Forelimb muscle (tissue), 1 donor: ENCODE measurements around the gene ZFP91. TPM values are rescaled to one million over a fixed set of nuclear protein-coding genes. Genes with fewer than 3 reads are reported as not detected.

Experiments
- DNase-seq: peaks from one replicate; pipeline ENCODE4 v3.0.0-alpha.2; 2013; ENCODE audit warnings: low read depth
- polyA plus RNA-seq: library from polyadenylated mRNA; unstranded; fragments of 120-200 nt; gene quantifications from one replicate; pipeline ENCODE4 v1.2.1, GENCODE V29; 2013; ENCODE audit not compliant: insufficient read length

ZFP91 gene
- polyA plus RNA-seq, 1 donor: 39.2 TPM

- no peak for DNase-seq
These were observed 8.1 kb downstream of the ZFP91 start for GRCh38 chr11:58586998-58587397.

DNA sequence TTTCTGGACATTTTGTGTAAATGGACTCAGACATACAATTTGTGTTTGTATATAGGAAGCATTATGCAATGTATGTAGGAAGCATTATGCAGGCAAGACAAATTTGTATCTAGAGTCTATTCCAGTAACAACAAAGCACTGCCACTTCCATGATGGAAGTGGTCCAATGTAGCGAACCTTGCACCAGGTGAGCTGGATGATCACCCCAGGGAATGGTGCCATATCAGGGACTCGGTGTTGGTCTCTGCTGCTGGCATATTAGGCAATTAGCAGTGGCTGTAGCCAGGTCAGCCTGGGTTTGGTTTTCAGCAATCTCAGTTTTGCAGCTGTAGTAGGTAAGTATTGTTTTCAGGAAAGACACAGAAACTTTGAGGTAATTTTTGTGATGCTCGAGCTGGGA lies 12.8 kb downstream of the ZFP91 start:
- no peak for DNase-seq

DNA sequence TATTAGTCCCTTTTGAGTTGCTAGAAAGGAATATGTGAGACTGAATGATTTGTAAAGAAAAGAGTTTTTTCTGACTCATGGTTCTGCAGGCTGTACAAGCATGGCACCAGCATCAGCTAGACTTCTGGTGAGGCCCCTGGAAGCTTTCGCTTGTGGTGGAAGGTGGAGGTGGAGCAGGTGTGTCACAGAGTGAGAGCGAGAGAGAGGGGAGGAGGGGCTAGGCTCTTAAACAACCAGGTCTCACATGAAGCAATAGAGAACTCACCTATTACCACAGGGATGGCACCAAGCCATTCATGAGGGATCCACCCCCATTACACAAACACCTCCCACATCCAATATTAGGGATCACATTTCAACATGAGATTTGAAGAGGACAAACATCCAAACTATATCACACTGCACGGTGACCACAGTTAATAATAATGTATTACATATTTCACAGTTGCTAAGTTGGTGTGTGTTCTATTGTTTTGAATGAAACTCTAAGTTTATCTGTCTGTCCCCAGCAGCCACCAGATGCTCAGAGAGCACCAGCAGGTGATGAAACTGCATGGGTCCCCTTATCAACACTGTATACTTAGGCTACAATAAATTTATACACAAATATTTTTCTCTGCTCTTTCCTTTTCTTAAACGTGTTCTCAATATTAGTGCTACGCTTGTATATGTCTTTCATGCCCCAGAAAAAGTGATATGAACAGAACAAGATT lies 14.1 kb downstream of the ZFP91 start:
- DNase-seq: no peak

DNA sequence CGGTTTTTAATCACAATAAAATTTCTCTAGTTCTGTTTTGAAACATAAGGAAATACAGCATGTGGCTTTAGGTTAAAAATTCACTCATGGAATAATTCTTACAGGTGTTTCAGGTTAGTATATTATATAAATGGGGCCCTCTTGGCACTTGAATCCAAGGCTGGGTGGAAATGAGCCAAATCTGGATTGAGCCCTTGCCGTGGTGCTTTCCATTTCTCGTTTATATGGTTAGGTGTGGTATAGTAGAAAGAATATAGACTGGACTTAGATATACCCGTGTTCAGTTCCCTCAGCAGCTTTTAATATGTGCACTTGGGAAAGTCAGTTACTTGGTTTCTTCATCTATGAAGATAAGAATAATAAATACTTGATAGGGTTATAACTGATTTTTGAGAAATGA lies 16.0 kb downstream of the ZFP91 start:
- no peak for DNase-seq

GRCh38 chr11:58596621-58597020 lies 17.8 kb downstream of the ZFP91 start:
- no peak for DNase-seq

DNA sequence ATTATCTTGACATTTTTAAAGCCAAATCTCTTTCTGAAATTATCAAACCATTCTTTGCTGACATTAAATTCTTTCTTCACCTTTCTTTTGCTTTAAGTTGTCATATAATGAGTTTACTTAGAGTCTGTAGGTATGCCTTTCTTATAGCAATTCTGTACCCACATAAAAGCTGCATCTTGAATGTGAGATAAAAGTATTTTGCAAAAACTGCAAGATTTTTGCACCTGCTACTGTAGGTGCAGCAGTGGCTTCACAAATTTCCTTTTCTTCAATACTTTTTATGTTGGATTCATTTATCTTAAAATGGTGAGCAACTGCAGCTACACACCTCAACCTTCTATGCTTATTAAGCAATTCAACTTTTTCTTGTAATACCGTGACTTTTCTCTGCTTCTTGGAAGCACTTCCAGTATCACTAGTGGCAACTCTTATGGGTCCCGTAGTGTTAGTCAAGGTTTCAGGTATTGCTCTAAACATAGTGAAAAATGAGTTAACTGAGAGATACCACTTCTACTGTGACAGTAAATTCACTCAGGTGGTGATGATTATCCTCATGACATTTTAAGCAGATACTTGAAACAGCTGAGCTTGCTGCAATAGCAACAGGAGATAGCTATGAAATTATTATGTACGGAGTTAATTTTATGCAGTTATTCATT lies 18.8 kb downstream of the ZFP91 start:
- DNase-seq: no peak

GRCh38 chr11:58600510-58600909 lies 21.6 kb downstream of the ZFP91 start:
- DNase-seq: no peak

DNA sequence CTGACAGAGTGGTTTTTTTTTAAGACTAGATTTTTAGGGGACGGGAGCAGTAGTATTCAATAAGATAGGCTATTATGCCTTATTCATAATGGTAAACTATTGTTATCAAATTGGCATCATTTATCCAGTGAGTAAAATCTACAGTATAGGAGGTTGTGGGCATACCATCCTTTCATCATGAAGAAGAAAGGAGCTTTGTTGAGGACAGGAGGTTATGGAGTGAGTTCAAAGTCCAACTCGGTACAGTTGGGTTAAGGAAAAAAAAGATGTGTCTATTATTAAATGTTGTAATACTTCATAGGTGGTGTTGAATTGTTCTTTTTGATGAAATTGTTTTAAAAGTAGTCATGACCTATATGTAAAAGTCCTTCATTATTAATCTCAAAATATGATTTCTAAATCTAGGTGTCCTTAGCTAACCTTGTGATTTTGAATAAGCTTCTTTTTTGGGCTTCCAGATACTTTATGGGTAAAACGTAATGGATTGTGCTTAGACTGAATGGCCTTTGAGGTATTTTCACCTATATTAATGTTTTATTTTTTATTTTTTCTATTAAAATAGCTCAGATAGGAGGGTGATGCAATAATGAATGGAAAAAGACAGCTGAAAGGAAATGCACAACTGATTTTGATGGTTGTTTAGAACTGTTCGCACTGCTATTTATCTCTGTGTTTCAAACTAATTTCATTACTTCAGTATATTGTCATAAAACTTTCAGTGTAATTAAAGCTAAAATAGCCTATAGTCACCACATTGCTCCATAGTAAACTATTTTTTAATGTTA lies 28.3 kb downstream of the ZFP91 start:
- DNase-seq: no peak

GRCh38 chr11:58608331-58608730 lies 29.5 kb downstream of the ZFP91 start:
- no peak for DNase-seq

DNA sequence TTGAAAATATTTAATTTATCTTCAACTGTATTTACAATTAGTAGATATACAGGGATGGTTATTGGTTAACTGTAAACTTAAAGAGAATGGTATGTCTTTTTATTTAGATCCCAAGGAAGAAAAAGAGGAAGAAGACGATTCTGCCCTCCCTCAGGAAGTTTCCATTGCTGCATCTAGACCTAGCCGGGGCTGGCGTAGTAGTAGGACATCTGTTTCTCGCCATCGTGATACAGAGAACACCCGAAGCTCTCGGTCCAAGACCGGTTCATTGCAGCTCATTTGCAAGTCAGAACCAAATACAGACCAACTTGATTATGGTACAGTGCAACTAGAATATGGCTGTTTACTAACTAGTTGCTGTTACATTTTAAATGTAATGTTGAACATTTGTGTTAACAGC lies 30.9 kb downstream of the ZFP91 start:
- DNase-seq: no peak

DNA sequence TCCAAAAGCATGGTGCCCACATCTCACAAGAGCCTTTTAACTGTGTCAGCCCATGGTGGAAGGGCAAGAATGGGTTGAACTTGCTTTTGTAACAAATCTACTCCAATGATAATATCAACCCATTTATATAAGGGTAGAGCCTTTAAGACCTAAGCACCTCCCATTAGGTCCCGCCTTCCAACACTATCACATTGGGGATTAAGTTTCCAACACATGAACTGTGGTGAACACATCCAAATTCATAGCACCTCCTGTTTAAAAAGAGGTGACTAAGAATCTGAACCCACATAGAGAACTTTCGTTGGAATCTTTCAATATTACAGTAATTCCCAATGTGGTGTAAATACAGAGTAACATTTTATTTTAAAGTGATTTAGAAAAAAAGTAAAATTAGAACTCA lies 34.4 kb downstream of the ZFP91 start:
- no peak for DNase-seq

- DNase-seq: no peak
These were observed 36.7 kb downstream of the ZFP91 start for GRCh38 chr11:58615559-58615958.

DNA sequence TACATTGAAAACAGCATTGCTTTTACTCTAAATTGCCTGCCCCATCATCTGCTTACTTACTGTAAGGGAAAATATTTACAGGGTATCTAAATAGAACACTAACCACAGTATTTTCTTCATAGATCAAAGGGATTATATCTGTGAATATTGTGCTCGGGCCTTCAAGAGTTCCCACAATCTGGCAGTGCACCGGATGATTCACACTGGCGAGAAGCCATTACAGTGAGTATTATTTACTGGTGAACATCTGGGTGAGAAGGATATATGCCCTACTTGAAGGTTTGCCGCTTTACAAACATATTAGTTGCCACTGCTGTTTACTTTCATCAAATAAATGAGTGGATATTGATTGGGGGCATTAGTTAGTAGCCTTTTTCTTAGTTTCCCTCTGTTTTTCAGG lies 37.7 kb downstream of the ZFP91 start:
- no peak for DNase-seq

DNA sequence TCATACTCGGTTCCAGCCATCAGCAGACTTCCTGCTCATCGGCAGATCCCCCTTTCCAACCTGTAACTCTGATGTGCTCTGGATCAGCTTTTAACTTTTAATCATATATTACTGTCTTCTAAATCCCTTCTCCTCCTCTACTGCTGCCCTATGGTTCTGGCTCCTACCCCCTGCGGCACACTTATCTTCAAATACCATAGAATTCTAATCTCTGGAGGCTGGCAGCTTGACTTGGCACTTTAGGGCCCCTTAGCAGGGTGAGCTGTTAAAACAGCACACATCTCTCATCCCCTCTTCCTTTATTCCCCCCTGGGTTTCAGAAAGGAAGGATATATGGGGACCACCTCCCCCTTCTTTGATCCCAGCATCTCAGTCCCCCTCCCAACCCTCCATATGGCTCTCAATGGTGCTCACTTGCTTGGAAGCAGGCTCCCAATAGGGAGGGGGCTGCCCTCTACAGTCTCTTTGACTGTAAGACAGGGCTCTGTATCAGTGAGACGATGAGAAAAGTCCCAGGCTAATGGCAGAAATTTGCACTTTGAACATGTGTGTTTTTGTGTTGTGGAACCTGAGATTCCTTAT lies 39.2 kb downstream of the ZFP91 start:
- no peak for DNase-seq

- no peak for DNase-seq
These were observed 42.9 kb downstream of the ZFP91 start for GRCh38 chr11:58621586-58622262.

DNA sequence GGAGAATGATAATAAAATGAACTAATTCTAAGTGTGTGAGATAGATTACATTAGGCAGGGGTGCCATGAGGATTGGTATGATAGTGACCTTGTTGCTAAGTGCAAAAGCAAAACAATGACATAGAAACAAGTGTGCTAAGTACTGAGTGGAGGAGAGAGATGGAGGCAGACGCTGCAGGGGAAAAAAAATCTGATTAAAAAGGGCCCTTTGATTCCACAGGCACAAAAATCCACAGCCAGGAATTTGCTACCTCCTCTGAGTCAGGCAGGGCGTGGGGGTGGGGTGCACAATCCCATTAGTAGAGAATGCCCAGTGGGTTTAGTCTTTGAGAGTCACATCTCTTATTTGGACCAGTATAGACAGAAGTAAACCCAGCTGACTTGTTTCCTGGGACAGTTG lies 43.5 kb downstream of the ZFP91 start, which contains the start of gene CNTF:
TSS of gene CNTF (plus strand) at position 322 of the 400 bp plus-strand sequence. CDS start 88 bp downstream, outside the sequence.
- DNase-seq: no peak

GRCh38 chr11:58625086-58625485 lies 46.2 kb downstream of the ZFP91 start:
- DNase-seq: no peak

- DNase-seq: no peak
These were observed 47.1 kb downstream of the ZFP91 start for GRCh38 chr11:58625826-58626460.

- no peak for DNase-seq
These were observed 48.1 kb downstream of the ZFP91 start for GRCh38 chr11:58626934-58627483.

DNA sequence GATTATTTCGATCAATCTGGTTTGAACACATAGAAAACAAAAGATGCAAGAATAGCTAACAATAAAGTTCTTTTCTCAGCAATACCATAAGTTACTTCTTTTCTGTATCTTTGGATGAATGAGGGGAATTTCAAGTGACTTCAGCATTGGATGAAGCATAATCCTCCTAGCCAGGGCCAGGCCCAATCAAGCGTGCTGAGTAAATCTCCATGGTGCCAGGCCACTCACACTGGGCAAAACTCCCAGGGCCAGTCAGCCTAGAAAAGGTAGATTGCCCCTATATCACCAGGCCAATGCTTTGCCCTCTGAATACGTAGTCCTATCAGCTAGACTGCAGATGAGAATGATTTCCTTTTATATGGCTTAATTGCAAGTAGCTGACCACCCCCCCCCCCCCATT lies 49.6 kb downstream of the ZFP91 start:
- DNase-seq: no peak

GRCh38 chr11:58629857-58630256 lies 51.0 kb downstream of the ZFP91 start:
- no peak for DNase-seq
